OCI-LY7 (cell line): ENCODE results near the gene CLMN. TPM values are rescaled to one million over a fixed set of nuclear protein-coding genes. Genes with fewer than 3 reads are reported as not detected.

Experiments used
- BruUV-seq: library from RNA; stranded (reverse); fragments of 400-500 nt; replicated peaks from 2 replicates; lab custom pipeline; 2021; lab: Mats Ljungman, UMichigan
- CTCF ChIA-PET: fragments of 300-600 bp; sonication (Branson Sonifier 250); formaldehyde crosslinking; loops from one replicate; lab custom pipeline; 2022; ENCODE audit warnings: antibody characterized with exemption; ENCODE audit not compliant: unreplicated experiment; lab: Charles Lee
- POLR2A ChIA-PET: fragments of 300-600 bp; sonication (Branson Sonifier 250); formaldehyde crosslinking; loops from one replicate; lab custom pipeline; 2022; ENCODE audit warnings: antibody characterized with exemption; lab: Charles Lee
- DNase-seq: peaks from one replicate; pipeline ENCODE4 v3.0.0-alpha.2; 2015; ENCODE audit warnings: low spot score
- H2AFZ ChIP-seq: fragments of 200-600 bp; sonication (generic), shearing (Covaris generic); 2 replicates; pipeline ENCODE4 v1.6.1; 2014; ENCODE audit warnings: mild to moderate bottlenecking, antibody characterized with exemption, low read length, moderate library complexity
- H3K27ac ChIP-seq: fragments of 200-600 bp; sonication (generic); 2 replicates; pipeline ENCODE4 v1.5.1; 2014; ENCODE audit warnings: mixed run types, low read depth, mild to moderate bottlenecking, moderate library complexity, low read length, inconsistent platforms; ENCODE audit not compliant: poor library complexity, severe bottlenecking
- H3K36me3 ChIP-seq: fragments of 200-600 bp; sonication (generic); 2 replicates; pipeline ENCODE4 v1.6.1; 2014; ENCODE audit warnings: mild to moderate bottlenecking, antibody characterized with exemption, low read length, moderate library complexity, mixed read lengths; ENCODE audit not compliant: insufficient read depth
- H3K4me1 ChIP-seq: fragments of 200-600 bp; sonication (generic); 2 replicates; pipeline ENCODE4 v1.5.1; 2014; ENCODE audit warnings: mild to moderate bottlenecking, low read length; ENCODE audit not compliant: insufficient read depth, poor library complexity, severe bottlenecking
- H3K4me2 ChIP-seq: fragments of 200-600 bp; sonication (generic); 2 replicates; pipeline ENCODE4 v1.6.1; 2014; ENCODE audit warnings: mild to moderate bottlenecking, low read length
- H3K4me3 ChIP-seq: fragments of 200-600 bp; sonication (generic); 2 replicates; pipeline ENCODE4 v1.5.1; 2014; ENCODE audit warnings: mild to moderate bottlenecking, low read depth, low read length; ENCODE audit not compliant: poor library complexity, severe bottlenecking
- H3K79me2 ChIP-seq: fragments of 200-600 bp; sonication (generic); 2 replicates; pipeline ENCODE4 v1.6.1; 2016; ENCODE audit warnings: low read depth, mild to moderate bottlenecking, low read length, moderate library complexity, mixed read lengths; ENCODE audit not compliant: insufficient read depth
- H3K9me2 ChIP-seq: fragments of 200-600 bp; sonication (generic); 2 replicates; pipeline ENCODE4 v1.6.1; 2016; ENCODE audit warnings: mild to moderate bottlenecking, low read length, mixed read lengths; ENCODE audit not compliant: insufficient read depth
- H3K9me3 ChIP-seq: fragments of 200-600 bp; sonication (generic); 2 replicates; pipeline ENCODE4 v1.6.1; 2014; ENCODE audit warnings: mild to moderate bottlenecking, mixed run types, low read length, mixed read lengths
- H4K20me1 ChIP-seq: fragments of 200-600 bp; sonication (generic); 2 replicates; pipeline ENCODE4 v1.6.1; 2014; ENCODE audit warnings: mild to moderate bottlenecking, antibody characterized with exemption, low read length, moderate library complexity, mixed read lengths; ENCODE audit not compliant: insufficient read depth
- EZH2phosphoT487 ChIP-seq: fragments of 200-600 bp; sonication (generic); IDR thresholded peaks from 2 replicates; pipeline ENCODE4 v1.6.1; 2018; ENCODE audit warnings: low read depth, borderline replicate concordance, mild to moderate bottlenecking, mixed run types, antibody characterized with exemption, low read length, moderate library complexity, mixed read lengths
- intact Hi-C: fragments of 100-400 bp; cut with micrococcal nuclease; formaldehyde crosslinking; loops from one replicate; pipeline ENCODE4 v1.10.0; 2022; ENCODE audit not compliant: unreplicated experiment
- total RNA-seq, 2 experiments: library from RNA; depleted of rRNA in 1 of 2; stranded (reverse); fragments of >200 nt in 1 of 2; shearing (Covaris generic) in 1 of 2; gene quantifications; 2 replicates each; pipeline ENCODE4 v1.2.3, GENCODE V29; 2014 to 2022
- TF ChIP-seq, protein P1 (sequence below): fragments of 200-600 bp; sonication (generic); conservative IDR thresholded peaks from 2 replicates; pipeline ENCODE4 v1.5.1; 2014; ENCODE audit warnings: mild to moderate bottlenecking, antibody characterized with exemption, low read length, moderate library complexity, mixed read lengths

Gene CLMN
- total RNA-seq, 2 experiments from 2014 or later, result 6.8 to 12.0 TPM

DNA sequence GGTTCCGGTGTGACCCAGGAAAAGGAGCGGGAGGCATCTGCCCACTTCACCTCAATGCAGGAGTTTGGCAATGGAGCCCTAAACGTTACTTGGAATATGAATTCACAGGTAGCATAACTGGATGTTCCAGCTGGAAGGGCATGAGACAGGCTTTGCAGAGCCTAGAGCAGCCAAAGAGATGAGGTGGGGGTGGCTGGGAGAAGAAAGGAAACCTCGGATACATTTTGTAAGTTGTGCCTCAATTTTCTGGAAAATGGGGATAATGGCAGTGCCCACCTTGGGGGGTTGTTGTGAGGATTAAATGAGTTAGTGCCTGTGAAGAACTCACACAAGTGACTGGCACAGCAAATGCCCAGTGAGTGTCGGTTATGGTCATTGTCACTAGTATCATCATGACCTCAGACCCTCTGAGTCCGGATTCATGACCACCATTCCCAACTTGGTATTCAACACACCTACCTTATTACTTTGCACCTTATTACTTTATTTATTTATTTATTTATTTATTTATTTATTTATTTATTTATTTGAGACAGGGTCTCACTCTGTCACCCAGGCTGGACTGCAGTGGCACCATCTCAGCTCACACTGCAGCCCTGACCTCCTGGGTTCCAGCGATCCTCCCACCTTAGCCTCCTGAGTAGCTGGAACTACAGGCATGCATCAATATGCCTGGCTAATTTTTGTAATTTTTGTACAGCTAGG, 56.0 kb downstream of the CLMN start:
- intact Hi-C loops, result loop anchor here (2.0 to 10.0 kb wide), 2 partner anchors 55 to 109 kb away; partner anchors contain the start of genes CLMN and DICER1
- POLR2A ChIA-PET, result no interaction called here
- BruUV-seq, result no TSS peak

DNA sequence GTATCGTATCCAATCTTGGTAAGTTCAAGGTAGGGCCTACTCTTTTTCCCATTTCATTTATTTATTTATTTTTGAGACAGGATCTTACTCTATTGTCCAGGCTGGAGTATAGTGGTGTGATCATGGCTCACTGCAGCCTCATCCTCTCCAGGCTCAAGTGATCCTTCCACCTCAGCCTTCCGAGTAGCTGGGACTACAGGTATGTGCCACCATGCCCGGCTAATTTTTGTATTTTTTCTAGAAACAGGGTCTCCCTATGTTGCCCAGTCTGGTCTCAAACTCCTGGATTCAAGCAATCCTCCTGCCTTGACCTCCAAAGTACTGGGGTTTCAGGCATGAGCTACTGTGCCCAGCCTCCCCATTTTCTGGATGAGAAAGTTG, 57.2 kb downstream of the CLMN start:
- no peaks in the 10 kb centered on the region for H3K79me2 ChIP-seq
- intact Hi-C loops, result loop anchor here (10.0 kb wide), 1 partner anchor 108 kb away; the partner anchor contains the start of gene DICER1
- no peaks in the 10 kb centered on the region for H4K20me1 ChIP-seq
- TF ChIP-seq, protein P1, sequence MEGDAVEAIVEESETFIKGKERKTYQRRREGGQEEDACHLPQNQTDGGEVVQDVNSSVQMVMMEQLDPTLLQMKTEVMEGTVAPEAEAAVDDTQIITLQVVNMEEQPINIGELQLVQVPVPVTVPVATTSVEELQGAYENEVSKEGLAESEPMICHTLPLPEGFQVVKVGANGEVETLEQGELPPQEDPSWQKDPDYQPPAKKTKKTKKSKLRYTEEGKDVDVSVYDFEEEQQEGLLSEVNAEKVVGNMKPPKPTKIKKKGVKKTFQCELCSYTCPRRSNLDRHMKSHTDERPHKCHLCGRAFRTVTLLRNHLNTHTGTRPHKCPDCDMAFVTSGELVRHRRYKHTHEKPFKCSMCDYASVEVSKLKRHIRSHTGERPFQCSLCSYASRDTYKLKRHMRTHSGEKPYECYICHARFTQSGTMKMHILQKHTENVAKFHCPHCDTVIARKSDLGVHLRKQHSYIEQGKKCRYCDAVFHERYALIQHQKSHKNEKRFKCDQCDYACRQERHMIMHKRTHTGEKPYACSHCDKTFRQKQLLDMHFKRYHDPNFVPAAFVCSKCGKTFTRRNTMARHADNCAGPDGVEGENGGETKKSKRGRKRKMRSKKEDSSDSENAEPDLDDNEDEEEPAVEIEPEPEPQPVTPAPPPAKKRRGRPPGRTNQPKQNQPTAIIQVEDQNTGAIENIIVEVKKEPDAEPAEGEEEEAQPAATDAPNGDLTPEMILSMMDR, result no peak
- no peak for TF ChIP-seq EZH2phosphoT487
- H3K4me1 ChIP-seq, result peaks cover 72% of the 10 kb centered on the region
- no peak overlapping the region for H3K27ac ChIP-seq
- no peaks in the 10 kb centered on the region for H3K36me3 ChIP-seq
- no peaks in the 10 kb centered on the region for H3K9me2 ChIP-seq
- no peak overlapping the region for H3K4me3 ChIP-seq
- H3K4me2 ChIP-seq, result no peak overlapping the region
- BruUV-seq, result no TSS peak
- peaks cover 4% of the 10 kb centered on the region; the same call in 1 of the 2 replicates for H3K9me3 ChIP-seq
- CTCF ChIA-PET, result no interaction called here
- POLR2A ChIA-PET, result interaction anchor here (1.0 to 1.2 kb wide), 2 partner anchors 10 to 19 kb away, joined by 3 read pairs; no protein-coding TSS in a partner anchor
- H2AFZ ChIP-seq, result no peak overlapping the region; the same call in 1 of the 2 replicates
- DNase-seq, result no peak

More for the DNA sequence above, 56.0 kb downstream of the CLMN start:
- TF ChIP-seq, protein P1, result no peak
- TF ChIP-seq EZH2phosphoT487, result no peak
- Histone ChIP-seq H3K36me3 (no peaks in the 10 kb centered on the region), H3K4me1 (peaks cover 67% of the 10 kb centered on the region), H3K4me3 (no peak overlapping the region), H2AFZ (no peak overlapping the region), H3K27ac (no peak overlapping the region), H4K20me1 (no peaks in the 10 kb centered on the region), H3K4me2 (no peak overlapping the region), H3K9me2 (no peaks in the 10 kb centered on the region), H3K79me2 (no peaks in the 10 kb centered on the region), H3K9me3 (peaks cover 7% of the 10 kb centered on the region; the same call in 1 of the 2 replicates)
- CTCF ChIA-PET, result interaction anchor here (0.6 kb wide), 1 partner anchor 69 kb away, joined by 3 read pairs; no protein-coding TSS in a partner anchor
- no peak for DNase-seq
